ENCODE results near the gene PCP2.

The PCP2 gene

GRCh38 chr19:7596211-7596937 lies 37.1 kb downstream of the PCP2 start:
- DNase-seq (ENCODE audit: low spot score), result no peak

GRCh38 chr19:7595466-7596133 lies 37.9 kb downstream of the PCP2 start, which contains the start of gene CAMSAP3:
Gene CAMSAP3, plus strand, starts transcription at chr19:7595863. Its CDS starts 140 bp downstream, at chr19:7596003.
- DNase-seq (ENCODE audit: low spot score), result no peak

DNA sequence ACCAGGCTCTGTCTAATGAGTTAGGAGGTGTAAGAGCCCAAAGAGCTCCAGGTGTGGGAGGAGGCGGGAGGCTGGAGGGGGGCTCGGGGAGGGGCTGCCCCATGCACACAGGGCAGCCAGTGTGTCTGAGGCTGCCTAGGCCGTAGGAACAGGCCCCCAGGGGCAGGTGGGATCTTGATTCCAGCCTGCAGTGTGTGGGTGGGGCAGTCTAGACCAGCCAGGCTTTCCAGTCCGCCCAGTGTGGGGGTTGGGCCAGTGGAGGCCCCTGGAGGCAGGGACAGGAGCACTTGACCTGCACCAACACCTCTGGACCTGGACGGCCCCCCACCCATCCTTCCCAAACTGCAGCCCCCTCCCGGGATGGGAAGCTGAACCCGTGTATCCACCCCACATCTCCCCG lies 43.3 kb downstream of the PCP2 start:
- no peak for DNase-seq (ENCODE audit: low spot score)

GRCh38 chr19:7589822-7590221 lies 43.7 kb downstream of the PCP2 start:
- DNase-seq (ENCODE audit: low spot score), result no peak

GRCh38 chr19:7582446-7582845 lies 51.1 kb downstream of the PCP2 start:
- no peak for DNase-seq (ENCODE audit: low spot score)

All from globus pallidus (tissue), 1 donor.